Uterus (tissue), 4 donors: ENCODE measurements around the gene DYNC2H1. TPM values are rescaled to one million over a fixed set of nuclear protein-coding genes. Genes with fewer than 3 reads are reported as not detected.

Experiments
- DNase-seq, 2 donors: peaks; one replicate each; pipeline ENCODE4 v3.0.0-alpha.2; 2019 to 2020
- H3K27ac ChIP-seq, 2 donors: fragments of 200-600 bp; sonication (generic); 1 replicate in 1 of 2; 2 replicates in 1 of 2; pipeline ENCODE4 v1.5.1; 2016 to 2018
- H3K27me3 ChIP-seq, 2 donors: fragments of 200-600 bp; sonication (generic); one replicate each; pipeline ENCODE4 v1.5.1; 2018 to 2019; ENCODE audit warnings: control low read depth in 1 of 2
- H3K36me3 ChIP-seq, 2 donors: fragments of 200-600 bp; sonication (generic); one replicate each; pipeline ENCODE4 v1.5.1; 2019; ENCODE audit warnings: control low read depth in 1 of 2
- H3K4me1 ChIP-seq, 2 donors: fragments of 200-600 bp; sonication (generic); one replicate each; pipeline ENCODE4 v1.5.1; 2018 to 2019; ENCODE audit warnings: control low read depth in 1 of 2
- H3K4me3 ChIP-seq, 2 donors: fragments of 200-600 bp; sonication (generic); 1 replicate in 1 of 2; 2 replicates in 1 of 2; pipeline ENCODE4 v1.5.1; 2018 to 2019; ENCODE audit warnings: mild to moderate bottlenecking in 1 of 2
- H3K9me3 ChIP-seq, 2 donors: fragments of 200-600 bp; sonication (generic); one replicate each; pipeline ENCODE4 v1.5.1; 2019; ENCODE audit warnings: control low read depth in 1 of 2
- POLR2A ChIP-seq, 2 donors: fragments of 450-650 bp; IDR thresholded peaks; one replicate each; pipeline ENCODE4 v1.6.1; 2016; ENCODE audit warnings: antibody characterized with exemption in 2 of 2, mild to moderate bottlenecking in 1 of 2, moderate library complexity in 1 of 2
- intact Hi-C: fragments of 100-400 bp; cut with DNase I; formaldehyde crosslinking; loops from one replicate; pipeline ENCODE4 v1.15.1; 2023; ENCODE audit warnings: low total_unique reads
- total RNA-seq, 4 donors: library from RNA; depleted of rRNA in 3 of 4; stranded (reverse); fragments of >200 nt in 3 of 4; gene quantifications; one replicate each; pipeline versions ENCODE4 v1.1.0 to v1.2.4, GENCODE V29; 2014 to 2023
- TF ChIP-seq, protein P1 (sequence below), 4 experiments: fragments of 200-600 bp in 2 of 4; fragments of 450-650 bp in 2 of 4; sonication (generic) in 2 of 4; IDR thresholded peaks; one replicate each; pipeline ENCODE4 v1.5.1; 2016 to 2019; ENCODE audit warnings: antibody characterized with exemption in 4 of 4, mild to moderate bottlenecking in 2 of 4, moderate library complexity in 1 of 4
- donor health status: DM: yes; HTN: yes; CAD: no.

The DYNC2H1 gene
- total RNA-seq, 4 donors from 2014 or later, result 24.8 to 96.1 (median 53.5) TPM

- no peak for TF ChIP-seq POLR2A (IDR thresholded peaks at IDR 0.05)
- TF ChIP-seq, protein P1, sequence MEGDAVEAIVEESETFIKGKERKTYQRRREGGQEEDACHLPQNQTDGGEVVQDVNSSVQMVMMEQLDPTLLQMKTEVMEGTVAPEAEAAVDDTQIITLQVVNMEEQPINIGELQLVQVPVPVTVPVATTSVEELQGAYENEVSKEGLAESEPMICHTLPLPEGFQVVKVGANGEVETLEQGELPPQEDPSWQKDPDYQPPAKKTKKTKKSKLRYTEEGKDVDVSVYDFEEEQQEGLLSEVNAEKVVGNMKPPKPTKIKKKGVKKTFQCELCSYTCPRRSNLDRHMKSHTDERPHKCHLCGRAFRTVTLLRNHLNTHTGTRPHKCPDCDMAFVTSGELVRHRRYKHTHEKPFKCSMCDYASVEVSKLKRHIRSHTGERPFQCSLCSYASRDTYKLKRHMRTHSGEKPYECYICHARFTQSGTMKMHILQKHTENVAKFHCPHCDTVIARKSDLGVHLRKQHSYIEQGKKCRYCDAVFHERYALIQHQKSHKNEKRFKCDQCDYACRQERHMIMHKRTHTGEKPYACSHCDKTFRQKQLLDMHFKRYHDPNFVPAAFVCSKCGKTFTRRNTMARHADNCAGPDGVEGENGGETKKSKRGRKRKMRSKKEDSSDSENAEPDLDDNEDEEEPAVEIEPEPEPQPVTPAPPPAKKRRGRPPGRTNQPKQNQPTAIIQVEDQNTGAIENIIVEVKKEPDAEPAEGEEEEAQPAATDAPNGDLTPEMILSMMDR (IDR thresholded peaks at IDR 0.05), result no peak
- Histone ChIP-seq H3K36me3 (no peaks in the 10 kb centered on the region), H3K4me3 (no peak overlapping the region), H3K27me3 (no peaks in the 10 kb centered on the region), H3K4me1 (no peaks in the 10 kb centered on the region), H3K9me3 (no peaks in the 10 kb centered on the region), H3K27ac (peak overlapping the region; percentile 14 to 37)
- intact Hi-C loops, result no loop called here
- no peak for DNase-seq
Observed at GRCh38 chr11:103234974-103235373, 125.7 kb downstream of the DYNC2H1 start.

DNA sequence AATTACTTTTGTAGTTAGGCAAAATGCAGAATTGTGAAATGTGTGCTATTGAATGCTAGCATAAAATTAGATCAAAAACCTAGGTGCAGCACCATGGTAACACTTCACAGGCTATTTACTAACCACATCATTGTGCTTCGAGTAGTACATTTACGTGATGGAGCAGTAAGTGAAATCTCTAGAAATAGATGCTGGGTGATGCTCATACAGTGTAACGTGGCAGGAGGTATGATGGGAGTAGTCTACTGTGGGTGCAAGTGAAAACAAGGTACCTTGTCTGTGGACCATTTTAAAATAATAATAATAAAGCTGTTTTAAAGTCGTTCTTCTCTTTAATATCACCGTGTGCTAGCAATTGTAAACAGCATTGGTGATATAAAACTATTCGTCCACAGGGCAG lies 132.3 kb downstream of the DYNC2H1 start:
- Histone ChIP-seq H3K27me3 (no peaks in the 10 kb centered on the region), H3K4me3 (no peak overlapping the region), H3K4me1 (no peaks in the 10 kb centered on the region), H3K9me3 (no peaks in the 10 kb centered on the region), H3K36me3 (no peaks in the 10 kb centered on the region), H3K27ac (no peak overlapping the region)
- TF ChIP-seq, protein P1 (IDR thresholded peaks at IDR 0.05), result no peak
- no peak for TF ChIP-seq POLR2A (IDR thresholded peaks at IDR 0.05)
- intact Hi-C loops, result no loop called here
- DNase-seq, result no peak

DNA sequence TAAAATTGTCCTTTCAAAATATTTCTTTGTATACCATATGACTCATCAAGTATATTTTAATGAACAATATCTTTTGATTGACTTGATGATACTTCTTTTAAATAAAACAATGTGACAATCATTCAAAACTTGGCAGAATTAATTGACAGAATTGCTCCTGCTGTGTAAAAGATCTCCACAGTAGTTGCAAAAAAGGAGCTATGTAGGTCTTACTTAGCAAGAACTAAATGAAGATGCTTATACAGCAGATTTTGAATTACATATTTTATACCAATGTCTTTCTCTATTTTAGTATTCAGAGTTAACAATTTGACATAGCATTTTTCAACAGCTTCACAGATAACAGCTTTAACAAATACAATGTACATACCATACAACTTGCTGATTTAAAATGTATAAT lies 144.9 kb downstream of the DYNC2H1 start:
- H3K4me3 ChIP-seq, result no peak overlapping the region
- no peaks in the 10 kb centered on the region for H3K27me3 ChIP-seq
- intact Hi-C loops, result no loop called here
- no peak for DNase-seq
- no peak overlapping the region for H3K27ac ChIP-seq
- TF ChIP-seq, protein P1 (IDR thresholded peaks at IDR 0.05), result no peak
- no peak for TF ChIP-seq POLR2A (IDR thresholded peaks at IDR 0.05)
- H3K36me3 ChIP-seq, result no peaks in the 10 kb centered on the region
- H3K4me1 ChIP-seq, result no peaks in the 10 kb centered on the region
- H3K9me3 ChIP-seq, result no peaks in the 10 kb centered on the region

DNA sequence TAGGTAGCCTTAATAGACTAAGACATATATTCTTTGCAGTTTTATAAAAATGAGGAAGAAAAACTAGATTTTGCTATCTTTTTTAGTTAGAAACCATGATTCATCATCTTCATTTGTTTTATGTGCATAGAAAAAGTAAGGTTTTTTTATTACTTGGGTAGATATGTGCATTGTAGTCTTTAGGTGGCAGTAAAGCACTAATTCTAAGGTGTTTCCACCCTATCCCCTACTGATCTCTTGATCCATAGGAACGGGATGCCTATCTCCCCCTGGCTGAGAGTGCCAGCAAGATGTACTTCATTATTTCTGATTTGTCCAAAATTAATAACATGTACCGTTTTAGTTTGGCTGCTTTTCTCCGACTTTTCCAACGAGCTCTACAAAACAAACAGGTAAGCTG lies 148.1 kb downstream of the DYNC2H1 start:
- H3K4me1 ChIP-seq, result no peaks in the 10 kb centered on the region
- intact Hi-C loops, result no loop called here
- H3K9me3 ChIP-seq, result no peaks in the 10 kb centered on the region
- H3K36me3 ChIP-seq, result no peaks in the 10 kb centered on the region
- no peak for DNase-seq
- no peak overlapping the region for H3K4me3 ChIP-seq
- H3K27ac ChIP-seq, result no peak overlapping the region
- no peak for TF ChIP-seq POLR2A (IDR thresholded peaks at IDR 0.05)
- TF ChIP-seq, protein P1 (IDR thresholded peaks at IDR 0.05), result no peak
- no peaks in the 10 kb centered on the region for H3K27me3 ChIP-seq

DNA sequence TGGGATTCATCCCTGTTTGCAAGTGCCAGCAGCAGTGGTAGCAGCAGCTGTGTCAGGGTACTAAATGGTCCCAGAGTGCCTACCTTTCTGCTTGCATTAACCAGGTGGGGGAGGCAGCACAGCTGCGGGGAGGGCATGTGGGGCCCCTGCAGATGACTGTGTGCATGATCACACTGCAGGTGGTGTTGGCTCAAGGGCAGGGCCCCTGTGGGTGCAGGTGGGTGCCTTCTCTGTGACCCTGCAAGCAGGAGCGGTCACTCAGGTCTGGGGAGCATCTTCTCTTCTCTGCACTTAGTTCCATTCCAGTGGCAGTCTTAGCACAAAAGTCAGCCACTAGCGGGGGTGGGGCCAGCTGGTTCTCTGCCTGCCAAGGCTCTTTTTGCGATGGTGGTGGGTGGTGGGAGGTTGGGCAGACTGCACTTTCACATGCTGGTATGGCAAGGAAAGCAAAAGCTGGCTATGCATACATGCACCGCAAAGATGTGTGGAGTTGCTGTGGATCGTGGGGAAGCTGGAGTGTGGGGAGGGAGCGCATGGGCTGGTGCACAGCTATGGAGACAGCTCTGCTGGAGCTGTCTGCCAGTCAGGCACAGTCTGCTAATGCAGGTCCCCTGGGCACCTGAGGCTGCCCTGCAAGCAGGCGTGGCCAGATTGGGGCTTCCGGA lies 157.1 kb downstream of the DYNC2H1 start:
- intact Hi-C loops, result no loop called here
- Histone ChIP-seq H3K27me3 (no peaks in the 10 kb centered on the region), H3K36me3 (no peaks in the 10 kb centered on the region), H3K4me1 (no peaks in the 10 kb centered on the region), H3K27ac (no peak overlapping the region), H3K9me3 (no peaks in the 10 kb centered on the region), H3K4me3 (no peak overlapping the region)
- DNase-seq, result no peak
- TF ChIP-seq, protein P1 (IDR thresholded peaks at IDR 0.05), result no peak
- TF ChIP-seq POLR2A (IDR thresholded peaks at IDR 0.05), result no peak
